ENCODE data around the gene FOXK2.
"Not testable (repeated sequence)": the region's sequence is repeated elsewhere in the genome, so short reads cannot be mapped to it uniquely, and the experiment has no call there.

Gene FOXK2

DNA sequence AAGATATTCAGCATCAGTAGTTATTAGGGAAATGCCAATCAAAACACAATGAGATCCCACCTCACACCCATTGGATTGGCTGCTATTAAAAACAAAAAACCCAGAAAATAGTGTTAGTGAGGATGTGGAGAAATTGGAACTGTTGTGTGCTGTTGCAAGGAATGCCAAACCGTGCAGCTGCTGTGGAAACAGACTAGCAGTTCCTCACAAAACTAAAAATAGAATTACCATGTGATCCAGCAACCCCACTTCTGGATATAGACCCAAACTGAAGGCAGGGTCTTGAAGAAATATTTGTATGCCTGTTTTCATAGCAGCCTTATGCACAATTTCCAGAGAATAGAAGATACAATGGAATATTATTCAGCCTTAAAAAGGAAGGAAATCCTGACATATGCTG, 46.0 kb downstream of the FOXK2 start:
- DNase-seq, result no peak

- no peak for DNase-seq
Measured at GRCh38 chr17:82566129-82566960, 46.8 kb downstream of the FOXK2 start.

DNA sequence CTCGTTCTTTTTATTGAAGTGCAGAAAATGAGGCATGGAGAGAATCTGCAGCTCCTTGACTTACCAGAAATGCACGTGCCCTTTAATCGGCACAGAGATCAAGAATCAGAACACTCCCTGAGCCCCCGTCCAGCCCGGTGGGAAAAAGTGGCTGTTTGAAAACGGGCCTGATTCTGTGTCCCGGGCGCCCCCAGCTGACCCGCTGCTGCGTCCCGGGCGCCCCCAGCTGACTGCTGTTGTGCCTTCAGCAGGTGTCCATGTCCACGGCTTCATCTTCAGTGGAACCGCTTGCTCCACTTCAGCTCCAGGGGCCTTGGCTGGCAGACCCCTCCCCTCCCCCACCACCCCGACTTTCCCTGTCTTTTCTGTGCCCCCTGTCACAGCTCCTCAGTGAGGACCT, 47.8 kb downstream of the FOXK2 start:
- no peak for DNase-seq

GRCh38 chr17:82568997-82569393, 49.5 kb downstream of the FOXK2 start:
- DNase-seq, result no peak

GRCh38 chr17:82569621-82570020, 50.1 kb downstream of the FOXK2 start:
- DNase-seq, result no peak

- DNase-seq, result no peak
Measured at GRCh38 chr17:82570277-82570676, 50.7 kb downstream of the FOXK2 start.

GRCh38 chr17:82571855-82572254, 52.3 kb downstream of the FOXK2 start:
- DNase-seq, result no peak

GRCh38 chr17:82574041-82574440, 54.5 kb downstream of the FOXK2 start:
- no peak for DNase-seq

DNA sequence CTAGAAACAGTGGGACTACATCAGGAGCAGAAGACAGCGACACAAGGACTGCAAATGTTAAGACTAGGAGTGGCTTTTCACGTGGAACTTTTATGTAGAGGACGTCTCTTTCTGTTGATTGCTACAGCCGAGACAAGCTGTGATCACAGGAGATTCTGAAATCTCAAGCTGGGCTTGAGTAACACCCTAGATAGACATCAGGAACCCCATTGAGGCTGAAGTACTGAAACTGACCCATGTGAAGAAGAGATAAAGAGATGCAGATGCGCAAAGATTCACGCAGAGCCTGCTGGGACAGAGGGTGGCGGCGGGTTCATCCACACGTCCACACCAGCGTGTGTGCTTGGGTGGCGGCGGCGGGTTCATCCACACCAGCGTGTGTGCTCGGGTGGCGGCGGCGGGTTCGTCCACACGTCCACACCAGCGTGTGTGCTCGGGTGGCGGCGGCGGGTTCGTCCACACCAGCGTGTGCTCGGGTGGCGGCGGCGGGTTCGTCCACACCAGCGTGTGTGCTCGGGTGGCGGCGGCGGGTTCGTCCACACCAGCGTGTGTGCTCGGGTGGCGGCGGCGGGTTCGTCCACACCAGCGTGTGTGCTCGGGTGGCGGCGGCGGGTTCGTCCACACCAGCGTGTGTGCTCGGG, 56.2 kb downstream of the FOXK2 start:
- not testable (repeated sequence) for DNase-seq

- no peak for DNase-seq
Measured at GRCh38 chr17:82577300-82577699, 57.8 kb downstream of the FOXK2 start.

- DNase-seq, result not testable (repeated sequence)
Measured at GRCh38 chr17:82579969-82580368, 60.4 kb downstream of the FOXK2 start.

GRCh38 chr17:82582213-82582612, 62.7 kb downstream of the FOXK2 start:
- no peak for DNase-seq

- no peak for DNase-seq
Measured at GRCh38 chr17:82582709-82583108, 63.2 kb downstream of the FOXK2 start.

GRCh38 chr17:82583720-82584234, 64.2 kb downstream of the FOXK2 start:
- no peak for DNase-seq

DNA sequence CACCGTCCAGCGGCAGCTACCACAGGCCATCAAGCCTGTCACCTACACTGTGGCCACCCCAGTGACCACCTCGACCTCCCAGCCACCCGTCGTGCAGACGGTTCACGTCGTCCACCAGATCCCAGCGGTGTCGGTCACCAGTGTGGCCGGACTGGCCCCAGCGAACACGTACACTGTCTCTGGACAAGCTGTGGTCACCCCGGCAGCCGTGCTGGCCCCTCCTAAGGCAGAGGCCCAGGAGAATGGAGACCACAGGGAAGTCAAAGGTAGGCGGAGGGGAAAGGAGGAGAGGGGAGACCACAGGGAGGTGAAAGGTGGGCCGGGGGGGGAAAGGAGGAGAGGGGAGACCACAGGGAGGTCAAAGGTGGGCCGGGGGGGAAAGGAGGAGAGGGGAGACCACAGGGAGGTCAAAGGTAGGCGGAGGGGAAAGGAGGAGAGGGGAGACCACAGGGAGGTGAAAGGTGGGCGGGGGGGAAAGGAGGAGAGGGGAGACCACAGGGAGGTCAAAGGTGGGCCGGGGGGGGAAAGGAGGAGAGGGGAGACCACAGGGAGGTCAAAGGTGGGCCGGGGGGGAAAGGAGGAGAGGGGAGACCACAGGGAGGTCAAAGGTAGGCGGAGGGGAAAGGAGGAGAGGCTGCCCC, 66.5 kb downstream of the FOXK2 start:
- DNase-seq, result not testable (repeated sequence)

DNA sequence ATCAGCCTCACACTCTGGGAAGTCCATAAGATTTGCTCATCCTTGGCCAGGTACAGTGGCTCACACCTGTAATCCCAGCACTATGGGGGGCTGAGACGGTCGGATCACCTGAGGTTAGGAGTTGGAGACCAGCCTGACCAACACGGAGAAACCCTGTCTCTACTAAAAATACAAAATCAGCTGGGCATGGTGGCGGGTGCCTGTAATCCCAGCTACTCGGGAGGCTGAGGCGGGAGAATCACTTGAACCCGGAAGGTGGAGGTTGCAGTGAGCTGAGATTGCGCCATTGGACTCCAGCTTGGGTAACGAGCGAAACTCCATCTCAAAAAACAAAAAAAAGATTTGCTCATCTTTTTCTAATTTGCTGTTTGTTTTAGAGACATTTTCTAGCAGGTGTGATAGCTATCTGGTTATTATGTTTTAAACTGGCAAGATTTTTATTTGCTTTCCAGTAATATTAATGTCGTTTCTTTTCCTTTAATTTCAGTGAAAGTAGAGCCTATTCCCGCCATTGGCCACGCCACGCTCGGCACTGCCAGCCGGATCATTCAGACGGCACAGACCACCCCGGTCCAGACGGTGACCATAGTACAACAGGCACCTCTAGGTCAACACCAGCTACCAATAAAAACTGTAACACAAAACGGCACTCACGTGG, 67.2 kb downstream of the FOXK2 start:
- DNase-seq, result no peak

DNA sequence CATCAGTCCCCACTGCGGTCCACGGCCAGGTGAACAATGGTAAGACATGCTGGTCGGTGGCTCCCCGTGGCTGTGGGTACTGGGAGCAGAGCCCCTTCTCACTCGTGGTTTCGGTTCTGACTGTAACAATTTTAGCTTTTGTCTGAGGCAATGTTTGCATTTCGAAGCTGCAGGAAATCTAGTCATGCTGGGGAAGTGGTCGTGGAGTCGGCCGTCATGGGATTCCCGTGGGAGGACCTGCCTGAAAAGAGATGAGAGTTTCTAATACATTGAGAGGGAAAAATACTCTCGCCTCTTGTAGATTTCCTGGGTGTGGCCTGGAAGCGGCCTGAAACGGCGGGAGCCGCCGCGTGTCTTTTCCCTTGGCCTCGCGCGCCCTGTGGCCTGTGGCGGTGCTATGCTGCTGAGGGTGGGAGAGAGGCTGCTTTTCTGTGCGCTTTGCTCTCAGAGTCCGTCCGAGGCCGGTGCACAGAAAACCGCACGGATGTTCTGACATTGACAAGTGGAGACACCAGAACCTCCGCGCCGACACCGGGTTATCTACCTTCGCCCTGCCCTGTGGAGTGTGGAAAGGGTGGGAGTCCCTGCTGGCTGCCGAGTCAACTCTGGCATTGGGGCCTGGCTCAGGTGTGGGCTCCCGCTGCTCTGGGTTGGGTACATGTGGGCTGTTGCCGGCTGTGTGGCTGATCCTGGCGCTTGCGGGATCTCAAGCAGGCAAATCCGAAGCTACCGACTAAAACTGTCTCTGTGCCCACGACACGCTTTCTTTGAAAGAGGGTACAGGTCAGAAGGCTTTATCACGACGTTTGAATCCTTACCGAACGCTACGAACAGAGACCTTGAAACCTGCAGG, 67.9 kb downstream of the FOXK2 start:
- DNase-seq, result no peak

GRCh38 chr17:82588266-82589175, 69.0 kb downstream of the FOXK2 start:
- DNase-seq, result no peak

DNA sequence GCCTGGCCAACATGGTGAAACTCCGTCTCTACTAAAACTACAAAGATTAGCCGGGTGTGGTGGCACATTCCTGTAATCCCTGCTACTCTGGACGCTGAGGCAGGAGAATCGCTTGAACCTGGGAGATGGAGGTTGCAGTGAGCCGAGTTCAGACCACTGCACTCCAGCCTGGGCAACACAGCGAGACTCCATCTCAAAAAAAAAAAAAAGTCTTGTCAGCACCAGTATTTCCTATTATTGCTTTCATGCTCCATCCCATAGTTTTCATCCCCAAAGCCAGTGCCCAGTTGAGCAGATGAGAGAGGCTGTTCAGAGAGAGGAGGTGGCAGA, 70.3 kb downstream of the FOXK2 start:
- no peak for DNase-seq

GRCh38 chr17:82590216-82590615, 70.7 kb downstream of the FOXK2 start:
- no peak for DNase-seq

GRCh38 chr17:82590881-82591539, 71.5 kb downstream of the FOXK2 start:
- DNase-seq, result no peak
